Measurements from ENCODE around the gene CFLAR.

CFLAR gene

GRCh38 chr2:201216918-201217317 is 101.0 kb downstream of the CFLAR start:
- DNase-seq (ENCODE audit: low spot score), result no peak

- DNase-seq (ENCODE audit: low spot score), result no peak
Measured at GRCh38 chr2:201218780-201219179, 102.8 kb downstream of the CFLAR start.

- no peak for DNase-seq (ENCODE audit: low spot score)
Measured at GRCh38 chr2:201219328-201220096, 103.5 kb downstream of the CFLAR start.

GRCh38 chr2:201220102-201220570 is 104.2 kb downstream of the CFLAR start:
- DNase-seq (ENCODE audit: low spot score), result no peak

- no peak for DNase-seq (ENCODE audit: low spot score)
Measured at GRCh38 chr2:201223089-201224073, 107.4 kb downstream of the CFLAR start.
